HTR-8/SVneo (cell line): ENCODE data around the gene SLCO1C1.
"Not testable (repeated sequence)": the region's sequence is repeated elsewhere in the genome, so short reads cannot be mapped to it uniquely, and the experiment has no call there.

Experiments used
- DNase-seq: peaks from one replicate; pipeline ENCODE4 v3.0.0; 2011; ENCODE audit warnings: low spot score, mixed read lengths; ENCODE audit not compliant: insufficient read length
- FAIRE-seq: peaks from 2 replicates; lab custom pipeline; 2011; peaks lifted over from hg19 to GRCh38; lab: Jason Lieb, UNC

SLCO1C1 gene

GRCh38 chr12:20695232-20695631, at the start of gene SLCO1C1:
Gene SLCO1C1, plus strand, starts transcription at chr12:20695332. Its CDS starts 4,245 bp downstream, at chr12:20699577.
- FAIRE-seq, result no peak
- DNase-seq, result no peak

- DNase-seq, result peak; percentile 20
- no peak for FAIRE-seq
Observed at GRCh38 chr12:20646239-20646827, 48.8 kb upstream of the SLCO1C1 start.

- FAIRE-seq (no peak), DNase-seq (no peak)
Observed at GRCh38 chr12:20653871-20654270, 41.3 kb upstream of the SLCO1C1 start.

GRCh38 chr12:20656600-20656999, 38.5 kb upstream of the SLCO1C1 start:
- FAIRE-seq (no peak), DNase-seq (no peak)

- FAIRE-seq, result no peak
- DNase-seq, result no peak
Observed at GRCh38 chr12:20657496-20657895, 37.6 kb upstream of the SLCO1C1 start.

- DNase-seq (no peak), FAIRE-seq (no peak)
Observed at GRCh38 chr12:20681334-20681733, 13.8 kb upstream of the SLCO1C1 start.

- DNase-seq (no peak), FAIRE-seq (no peak)
Observed at GRCh38 chr12:20696181-20696905, 1.2 kb downstream of the SLCO1C1 start.

- DNase-seq (no peak), FAIRE-seq (no peak)
Observed at GRCh38 chr12:20701106-20701505, 6.0 kb downstream of the SLCO1C1 start.

- DNase-seq (no peak), FAIRE-seq (no peak)
Observed at GRCh38 chr12:20704860-20705259, 9.7 kb downstream of the SLCO1C1 start.

- no peak for FAIRE-seq
- no peak for DNase-seq
Observed at GRCh38 chr12:20711846-20712245, 16.7 kb downstream of the SLCO1C1 start.

- no peak for FAIRE-seq
- DNase-seq, result no peak
Observed at GRCh38 chr12:20716037-20716436, 20.9 kb downstream of the SLCO1C1 start.

- FAIRE-seq (no peak), DNase-seq (no peak)
Observed at GRCh38 chr12:20716985-20717384, 21.9 kb downstream of the SLCO1C1 start.

GRCh38 chr12:20718294-20718693, 23.2 kb downstream of the SLCO1C1 start:
- no peak for DNase-seq
- no peak for FAIRE-seq

- FAIRE-seq, result no peak
- no peak for DNase-seq
Observed at GRCh38 chr12:20722142-20722541, 27.0 kb downstream of the SLCO1C1 start.

GRCh38 chr12:20731274-20731673, 36.1 kb downstream of the SLCO1C1 start:
- FAIRE-seq (no peak), DNase-seq (no peak)

- FAIRE-seq (no peak), DNase-seq (no peak)
Observed at GRCh38 chr12:20740972-20741371, 45.8 kb downstream of the SLCO1C1 start.

GRCh38 chr12:20748198-20748597, 53.1 kb downstream of the SLCO1C1 start:
- FAIRE-seq, result no peak

GRCh38 chr12:20751046-20751445, 55.9 kb downstream of the SLCO1C1 start:
- DNase-seq (no peak), FAIRE-seq (no peak)

More at GRCh38 chr12:20748198-20748597, 53.1 kb downstream of the SLCO1C1 start:
- DNase-seq, result no peak

- DNase-seq (no peak), FAIRE-seq (no peak)
Observed at GRCh38 chr12:20777420-20777819, 82.3 kb downstream of the SLCO1C1 start.

- no peak for FAIRE-seq
- no peak for DNase-seq
Observed at GRCh38 chr12:20778969-20779368, 83.8 kb downstream of the SLCO1C1 start.

- not testable (repeated sequence) for DNase-seq, FAIRE-seq
Observed at GRCh38 chr12:20779971-20780370, 84.8 kb downstream of the SLCO1C1 start.
